NOMO-1 (cell line): ENCODE measurements around the gene CLCNKA.
"Not testable (repeated sequence)": the region's sequence is repeated elsewhere in the genome, so short reads cannot be mapped to it uniquely, and the experiment has no call there.

ENCODE experiments used
- DNase-seq, 2 experiments: peaks; one replicate each; lab custom pipeline; 2025; ENCODE audit not compliant: unreplicated experiment in 2 of 2; lab: John Stamatoyannopoulos, UW

The CLCNKA gene

DNA sequence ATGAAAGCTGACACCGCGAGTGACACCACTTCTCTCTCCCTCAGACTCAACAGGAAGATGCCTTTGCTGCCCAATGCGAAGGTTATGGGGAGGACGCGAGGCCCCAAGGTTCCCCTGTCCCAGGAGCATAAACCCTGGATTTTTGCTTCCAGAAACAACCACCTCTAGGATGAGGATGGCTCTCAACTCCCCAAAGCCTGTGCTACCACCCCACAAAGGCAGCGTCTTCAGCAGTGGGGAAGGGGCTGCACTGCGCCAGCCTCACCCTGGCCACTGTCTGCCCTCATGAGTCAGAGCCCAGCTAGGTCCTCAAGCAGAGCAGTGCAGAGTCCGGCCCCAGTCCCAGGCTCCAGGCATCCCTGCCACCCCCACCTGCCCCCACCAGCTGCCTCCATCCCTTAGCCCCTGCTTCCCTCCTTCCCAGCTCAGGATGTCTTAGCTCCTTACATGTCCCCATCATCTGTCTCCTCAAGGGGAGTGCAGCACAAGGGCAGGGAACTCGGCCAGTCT, 24.7 kb upstream of the CLCNKA start:
- DNase-seq, result no peak

DNA sequence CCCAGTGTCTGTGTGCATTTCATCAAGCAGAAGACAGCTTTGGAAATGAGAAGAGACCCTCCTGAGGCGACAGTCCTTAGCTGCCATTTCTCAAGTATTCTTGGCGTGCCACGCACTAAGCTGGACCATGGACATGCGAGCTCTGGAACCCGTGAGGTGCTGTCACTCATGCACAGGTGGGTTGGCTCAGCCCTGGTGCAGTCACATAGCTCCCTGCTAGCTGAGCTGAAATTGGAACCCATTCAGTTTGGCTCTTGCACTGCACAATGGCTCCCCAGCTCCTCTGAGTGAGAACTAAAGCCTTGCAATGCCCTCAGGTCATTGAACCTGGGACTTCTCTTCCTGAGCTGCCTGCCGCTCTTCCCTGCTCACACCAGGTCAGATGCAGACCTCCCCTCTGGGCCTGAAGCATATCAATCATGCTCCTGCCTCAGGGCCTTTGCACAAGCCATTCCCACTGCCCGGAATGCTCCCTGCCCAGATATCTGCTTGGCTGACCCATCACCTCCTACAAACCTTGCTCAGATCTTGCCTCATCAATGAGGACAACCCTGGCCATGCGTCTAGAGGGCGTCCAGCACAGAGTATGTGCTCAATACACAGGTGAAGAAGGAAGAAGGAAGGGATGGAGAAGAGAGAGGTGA, 24.1 kb upstream of the CLCNKA start:
- DNase-seq, result no peak

DNA sequence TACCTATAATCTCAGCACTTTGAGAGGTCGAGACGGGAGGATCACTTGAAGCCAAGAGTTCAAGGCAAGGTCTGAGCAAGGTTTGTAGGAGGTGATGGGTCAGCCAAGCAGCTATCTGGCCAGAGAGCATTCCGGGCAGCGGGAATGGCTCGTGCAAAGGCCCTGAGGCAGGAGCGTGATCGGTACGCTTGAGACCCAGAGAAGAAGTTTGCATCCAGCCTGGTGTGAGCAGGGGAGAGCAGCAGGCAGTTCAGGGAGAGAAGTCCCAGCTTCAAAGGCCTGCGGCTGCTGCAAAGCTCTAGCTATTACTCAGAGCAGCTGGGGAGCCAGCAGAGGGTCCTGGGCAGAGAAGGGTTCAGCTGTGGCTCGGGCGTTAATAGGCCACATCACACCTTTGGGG, 22.9 kb upstream of the CLCNKA start:
- DNase-seq, result no peak

DNA sequence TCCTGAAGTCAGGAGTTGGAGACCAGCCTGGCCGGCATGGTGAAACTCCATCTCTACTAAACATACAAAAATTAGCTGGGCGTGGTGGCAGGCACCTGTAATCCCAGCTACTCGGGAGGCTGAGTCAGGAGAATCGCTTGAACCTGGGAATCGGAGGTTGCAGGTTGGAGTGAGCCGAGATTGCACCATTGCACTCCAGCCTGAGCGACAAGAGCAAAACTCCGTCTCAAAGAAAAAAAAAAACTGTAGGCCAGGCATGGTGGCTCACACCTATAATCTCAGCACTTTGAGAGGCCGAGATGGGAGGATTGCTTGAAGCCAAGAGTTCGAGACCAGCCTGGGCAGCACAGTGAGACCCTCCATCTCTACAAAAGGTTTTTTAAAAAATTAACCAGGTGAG, 20.6 kb upstream of the CLCNKA start:
- not testable (repeated sequence) for DNase-seq

DNA sequence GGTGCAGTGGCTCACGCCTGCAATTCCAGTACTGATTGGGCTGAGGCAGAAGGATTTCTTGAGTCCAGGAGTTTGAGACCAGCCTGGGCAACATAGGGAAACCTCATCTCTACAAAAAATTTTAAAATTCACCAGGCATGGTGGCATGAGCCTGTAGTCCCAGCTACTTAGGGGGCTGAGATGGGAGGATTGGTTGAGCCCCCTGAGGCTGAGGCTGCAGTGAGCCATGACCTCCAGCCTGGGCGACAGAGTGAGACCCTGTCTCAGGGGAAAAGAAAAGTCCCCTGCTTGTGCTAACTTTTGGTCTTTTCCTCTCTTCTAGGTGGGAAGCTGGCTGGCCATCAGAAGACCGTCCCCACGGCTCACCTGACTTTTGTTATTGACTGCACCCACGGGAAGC, 16.2 kb upstream of the CLCNKA start:
- no peak for DNase-seq

DNA sequence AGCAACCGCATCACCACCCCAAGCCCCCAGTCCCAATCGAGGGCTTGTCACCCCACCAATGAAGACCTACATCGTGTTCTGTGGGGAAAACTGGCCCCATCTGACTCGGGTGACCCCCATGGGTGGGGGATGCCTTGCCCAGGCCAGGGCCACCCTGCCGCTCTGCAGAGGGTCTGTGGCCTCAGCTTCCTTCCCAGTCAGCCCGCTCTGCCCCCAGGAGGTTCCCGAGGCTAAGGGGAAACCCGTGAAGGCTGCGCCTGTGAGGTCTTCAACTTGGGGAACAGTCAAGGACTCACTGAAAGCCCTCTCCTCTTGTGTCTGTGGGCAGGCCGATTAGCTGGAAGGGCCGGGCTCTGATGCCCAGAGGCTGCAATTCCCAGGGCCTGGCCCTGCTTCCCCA, 15.8 kb upstream of the CLCNKA start:
- no peak for DNase-seq

DNA sequence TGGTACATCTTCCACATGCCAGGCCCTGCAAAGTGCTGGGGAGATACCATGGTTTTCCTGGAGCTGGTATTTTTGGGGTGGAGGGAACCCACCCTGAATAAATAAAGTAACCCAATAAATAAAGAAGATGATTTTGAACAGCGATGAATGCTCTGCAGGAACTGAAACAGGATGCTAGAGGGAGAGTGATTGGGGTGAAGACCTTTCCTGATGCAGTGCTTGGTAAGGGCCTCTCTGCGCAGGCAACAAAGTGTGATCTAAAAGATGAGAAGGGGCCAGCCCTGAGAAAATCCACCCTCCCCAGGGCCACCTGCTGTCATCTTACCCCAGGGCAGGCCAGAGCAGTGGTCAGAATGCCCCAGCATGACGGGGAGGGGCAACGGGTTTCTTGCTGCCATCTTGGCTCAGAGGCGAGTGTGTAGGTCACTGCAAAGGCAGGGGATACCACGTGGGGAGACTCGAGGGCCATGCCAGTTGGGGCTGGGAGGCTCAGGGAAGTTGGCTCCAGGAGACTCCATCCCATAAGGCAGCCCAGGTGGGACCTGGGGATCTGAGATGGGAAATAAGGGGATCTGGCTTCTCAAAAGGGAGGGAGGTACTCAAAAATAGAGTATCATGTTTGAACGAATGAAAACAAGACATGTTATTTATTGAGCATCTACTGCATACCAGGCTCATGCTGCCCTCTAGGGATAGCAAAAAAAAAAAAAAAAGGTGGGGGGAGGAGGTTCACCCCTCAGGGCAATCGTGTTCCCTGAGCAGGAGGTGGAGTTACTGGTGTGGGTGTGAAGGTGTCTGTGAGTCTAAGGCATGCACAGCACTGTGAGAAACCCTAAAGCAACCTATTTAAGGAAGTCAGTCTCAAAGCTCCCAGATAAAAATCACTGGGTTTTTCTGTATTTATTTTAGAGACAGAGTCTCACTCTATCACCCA, 15.0 kb upstream of the CLCNKA start:
- no peak for DNase-seq

DNA sequence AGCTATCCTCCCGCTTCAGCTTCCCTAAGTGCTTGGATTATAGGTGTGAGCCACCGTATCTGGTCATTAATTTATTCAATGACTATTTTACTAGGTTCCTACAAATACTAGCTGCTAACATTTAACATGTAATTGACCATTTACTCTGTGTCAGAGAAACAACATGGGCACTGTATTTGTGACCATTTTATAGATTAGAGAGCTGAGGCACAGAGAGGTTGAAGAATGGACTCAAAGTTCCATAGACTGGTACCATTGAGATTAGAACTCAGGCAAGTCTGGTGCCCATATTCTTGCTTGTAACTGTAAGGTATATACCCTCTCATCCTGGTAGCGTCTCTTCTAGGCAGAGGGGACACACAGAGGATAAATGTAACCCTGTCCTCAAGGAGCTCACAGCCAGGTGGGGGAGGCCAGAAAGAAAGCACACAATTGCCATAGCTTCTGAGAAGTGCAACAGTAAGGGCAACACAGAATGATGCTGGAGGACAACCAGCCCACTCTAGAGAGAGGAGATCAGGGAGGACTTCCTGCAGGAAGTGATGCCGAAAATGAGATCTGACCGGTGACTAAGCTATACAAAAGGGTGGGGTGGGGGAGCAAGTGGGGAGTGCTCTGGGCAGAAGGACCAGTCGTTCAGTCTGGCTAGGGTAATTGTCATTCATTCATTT, 14.0 kb upstream of the CLCNKA start:
- no peak for DNase-seq

DNA sequence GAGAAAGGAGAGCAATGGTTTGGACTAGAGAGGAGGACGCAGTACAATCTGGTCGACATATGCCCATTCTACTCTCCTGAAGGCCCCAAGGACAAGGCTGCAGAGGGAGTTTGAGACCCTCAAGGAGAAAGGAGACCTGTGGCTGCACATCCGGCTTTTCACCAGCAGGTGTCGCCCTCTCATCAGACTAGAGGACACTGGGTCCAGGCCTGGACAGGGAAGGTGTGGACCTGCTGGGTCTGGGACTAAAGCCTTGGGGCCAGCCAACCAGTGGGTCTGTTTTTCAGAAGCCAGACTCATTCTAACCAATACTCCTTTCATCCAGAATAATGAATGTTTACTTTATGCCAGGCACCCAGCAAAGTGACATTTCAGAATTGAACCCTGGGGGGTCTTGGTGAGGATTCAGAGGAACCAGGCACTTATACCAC, 12.8 kb upstream of the CLCNKA start:
- DNase-seq, result peak in 1 of 2 experiments; percentile 39

DNA sequence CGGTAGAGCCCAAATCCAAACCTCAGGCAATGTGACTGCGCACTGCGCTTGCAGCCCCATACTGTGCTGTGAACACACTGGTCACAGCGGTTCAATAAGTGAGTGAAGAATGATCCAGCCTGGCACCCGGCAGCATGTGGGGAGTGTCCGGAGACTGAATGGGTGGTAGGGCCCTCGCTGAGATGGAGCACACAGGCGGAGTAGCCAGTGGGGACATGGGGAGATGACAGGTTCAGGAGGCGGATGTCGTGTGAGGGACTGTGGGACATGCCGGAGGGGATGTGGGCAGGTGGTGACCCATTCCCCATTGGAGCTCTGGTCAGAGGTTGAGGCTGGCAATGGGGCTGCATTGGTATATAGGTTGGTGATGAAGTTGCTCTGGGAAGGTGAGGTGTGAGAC, 12.2 kb upstream of the CLCNKA start:
- DNase-seq, result no peak

DNA sequence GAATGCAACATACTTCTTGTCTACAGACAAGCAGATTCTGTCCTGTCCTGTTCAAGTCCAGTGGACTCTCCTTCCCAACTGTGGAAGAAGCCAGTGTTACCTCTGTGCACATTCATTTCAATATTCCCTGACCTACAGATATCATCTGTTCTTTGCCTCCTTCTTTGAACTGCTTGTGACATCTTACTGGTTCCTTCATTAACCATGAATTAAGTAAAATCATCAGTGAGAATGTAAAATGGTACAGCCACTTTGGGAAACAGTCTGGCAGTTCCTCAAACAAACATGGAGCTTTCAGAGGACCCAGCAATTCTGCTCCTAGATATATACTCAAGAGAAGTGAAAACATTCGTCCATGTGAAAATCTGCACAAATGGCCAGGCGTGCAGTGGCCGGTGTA, 11.0 kb upstream of the CLCNKA start:
- no peak for DNase-seq

DNA sequence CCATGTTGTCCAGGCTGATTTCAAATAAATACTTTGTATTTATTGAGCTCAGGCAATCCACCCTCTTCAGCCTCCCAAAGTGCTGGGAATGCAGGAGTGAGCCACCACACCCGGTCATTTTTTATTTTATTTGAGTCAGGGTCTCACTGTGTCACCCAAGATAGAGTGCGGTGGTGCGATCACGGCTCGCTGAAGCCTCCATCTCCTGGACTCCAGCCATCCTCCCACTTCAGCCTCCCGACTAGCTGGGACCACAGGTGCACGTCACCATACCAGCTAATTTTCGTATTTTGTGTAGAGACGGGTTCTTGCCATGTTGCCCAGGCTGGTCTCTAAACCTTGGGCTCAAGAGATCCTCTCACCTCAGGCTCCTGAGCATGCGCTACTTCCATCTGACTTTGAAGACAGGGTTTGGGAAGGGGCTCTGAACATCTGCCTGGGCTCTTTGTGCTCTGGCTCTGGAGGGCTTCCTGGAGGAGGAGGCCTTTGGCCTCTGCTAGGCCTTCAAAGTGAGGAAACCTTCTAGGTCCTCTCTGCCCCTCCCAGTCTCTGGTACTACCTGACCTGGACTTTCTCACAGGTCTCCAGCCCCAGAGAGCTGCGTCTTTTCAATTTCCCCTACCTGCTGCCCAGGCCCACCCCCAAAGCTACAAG, 9.8 kb upstream of the CLCNKA start:
- no peak for DNase-seq

DNA sequence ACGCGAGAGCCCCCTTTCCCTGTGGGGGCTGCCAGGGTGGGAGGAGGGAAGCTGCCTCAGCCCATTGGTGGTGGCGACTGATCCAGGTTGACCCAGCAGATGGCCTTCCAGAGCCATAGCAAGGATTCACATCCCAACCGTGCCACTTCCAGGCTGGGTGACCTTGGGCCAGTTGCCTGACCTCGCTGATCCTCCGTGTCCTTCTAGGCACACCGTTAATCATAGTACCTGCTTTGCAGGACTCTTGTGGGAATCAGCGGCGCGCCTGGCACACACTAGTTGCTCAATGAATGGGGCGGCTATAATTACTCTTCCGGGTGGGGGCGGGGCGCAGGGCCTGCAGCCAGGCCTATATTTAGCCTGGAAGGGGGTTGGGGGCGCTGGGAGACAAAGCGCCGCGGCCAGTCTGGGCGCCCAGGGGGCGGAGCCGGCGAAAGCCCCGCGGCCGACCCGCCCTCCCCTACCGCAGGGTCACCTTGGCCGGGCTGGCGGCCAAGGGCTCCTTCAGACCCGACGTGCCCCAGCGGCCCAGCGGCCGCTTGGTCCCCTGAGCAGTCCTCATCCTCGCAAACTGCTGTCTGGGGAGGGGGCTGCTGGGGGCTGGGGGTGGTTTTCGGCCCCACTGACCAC, 9.1 kb upstream of the CLCNKA start:
- DNase-seq, result peak; percentile 66 to 85

DNA sequence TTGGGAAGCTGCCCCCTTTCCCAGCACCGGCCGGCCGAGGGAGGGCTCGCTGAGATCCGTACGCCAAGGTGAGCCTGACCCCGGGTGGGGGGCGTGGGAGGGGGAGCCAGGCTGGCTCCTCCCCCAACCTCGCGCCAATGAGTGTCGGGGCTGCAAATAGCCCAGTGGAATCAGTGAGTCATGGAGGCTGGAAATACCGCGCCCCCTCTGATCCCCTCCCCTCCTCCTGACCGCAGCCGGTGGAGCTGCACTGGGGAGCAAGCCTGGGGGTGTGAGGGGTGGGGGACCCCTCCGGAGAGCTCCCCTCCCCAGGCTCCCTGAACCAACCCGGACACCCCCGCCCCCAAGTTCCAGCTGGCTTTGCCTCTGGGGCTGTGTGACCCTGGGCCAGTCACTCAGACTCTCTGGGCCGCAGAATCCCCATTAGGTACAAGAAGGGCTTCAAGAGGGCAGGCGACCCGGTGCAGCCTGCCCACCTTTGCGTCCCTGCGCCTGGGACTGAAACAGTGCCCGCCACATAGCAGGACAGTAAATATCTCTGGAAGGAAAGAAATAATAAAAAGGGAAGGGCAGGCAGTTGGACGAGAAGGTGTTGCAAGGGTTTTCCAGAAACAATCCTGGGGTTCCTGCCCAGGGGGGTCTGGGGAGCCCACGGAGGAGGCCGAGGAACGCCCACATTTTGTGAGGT, 8.5 kb upstream of the CLCNKA start:
- DNase-seq, result peak; percentile 64 to 75

DNA sequence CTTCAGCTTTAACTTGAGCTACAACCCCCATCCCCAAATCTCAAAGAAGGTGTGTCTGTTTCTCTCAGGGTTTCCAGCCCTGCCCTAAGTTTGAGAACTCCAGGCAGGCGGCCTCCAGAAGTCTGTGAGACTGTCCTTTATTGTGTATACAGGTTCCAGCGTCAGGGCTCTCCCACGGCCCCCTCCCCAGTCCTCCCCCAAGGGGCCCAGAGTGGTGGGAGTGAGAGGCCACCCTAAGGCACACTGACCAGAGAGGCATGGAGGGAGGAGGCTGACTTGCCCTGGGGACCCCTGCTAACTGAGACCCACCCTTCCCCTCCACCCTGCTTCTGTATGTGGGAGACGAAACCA, 8.0 kb upstream of the CLCNKA start:
- DNase-seq, result no peak

DNA sequence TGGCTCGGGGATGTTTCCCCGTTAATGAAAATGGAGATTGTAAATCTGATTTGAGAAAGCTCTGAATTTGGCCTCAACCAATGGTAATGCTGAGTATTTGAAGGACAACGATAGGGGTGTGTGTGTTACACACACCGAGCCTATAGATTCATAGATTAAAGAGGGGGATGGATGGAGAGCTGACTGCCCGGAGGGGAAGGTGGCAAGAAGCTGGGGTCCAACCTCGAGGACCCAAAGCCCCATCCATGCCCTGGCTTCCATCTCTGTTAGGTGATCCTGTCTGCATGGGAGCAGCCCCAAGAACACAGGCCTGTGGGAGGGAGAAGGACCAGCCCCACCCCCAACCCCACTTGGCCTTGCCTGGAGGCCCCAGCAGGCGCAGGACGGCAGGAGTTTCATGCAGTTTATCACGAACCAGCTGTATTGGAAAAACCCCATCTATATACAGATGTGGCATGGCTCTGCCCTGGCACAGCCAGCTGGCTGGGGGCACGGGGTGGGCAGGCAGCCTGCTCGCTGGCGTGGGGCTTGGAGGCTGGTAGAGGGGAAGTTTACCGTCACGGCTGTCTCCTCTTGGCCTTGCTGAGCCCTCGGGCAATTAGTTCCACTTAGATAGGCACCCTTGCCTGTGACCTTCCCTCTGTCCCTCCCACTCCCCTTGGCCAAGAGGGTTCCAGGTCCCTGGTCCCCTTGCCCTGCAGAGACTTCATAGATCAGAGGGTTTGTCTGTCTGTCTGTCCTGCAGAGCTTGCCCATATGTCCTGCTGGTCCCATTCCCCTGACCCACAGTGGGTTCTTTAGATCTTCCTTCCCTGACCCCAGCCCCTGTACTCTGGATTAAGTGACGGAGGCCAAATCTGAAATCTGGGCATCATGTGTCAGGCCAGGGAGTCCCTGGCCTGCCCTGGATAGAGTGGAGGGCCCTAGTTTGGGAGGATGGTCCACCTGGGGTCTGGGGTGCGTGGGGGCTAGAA, 7.0 kb upstream of the CLCNKA start:
- DNase-seq, result peak in 1 of 2 experiments; percentile 15

DNA sequence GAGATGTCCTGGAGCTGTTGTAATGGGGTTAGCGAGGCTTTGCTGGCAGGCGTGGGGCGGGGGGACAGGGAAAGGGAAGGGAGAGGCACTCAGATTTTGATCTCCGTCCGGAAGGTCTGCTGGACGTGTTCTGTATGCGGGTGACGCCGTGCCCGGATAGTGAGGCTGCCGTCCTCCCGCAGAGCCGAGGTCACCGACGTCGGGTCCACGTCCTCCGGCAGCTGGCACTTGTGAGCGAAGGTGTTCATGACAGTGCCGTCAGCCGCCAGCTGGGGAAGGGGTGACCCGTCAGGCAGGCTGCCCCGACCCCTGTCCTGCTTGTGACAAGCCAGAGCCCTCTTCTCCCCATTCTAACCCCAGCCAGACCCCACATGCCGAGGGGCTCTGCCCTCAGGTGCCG, 6.3 kb upstream of the CLCNKA start:
- no peak for DNase-seq

DNA sequence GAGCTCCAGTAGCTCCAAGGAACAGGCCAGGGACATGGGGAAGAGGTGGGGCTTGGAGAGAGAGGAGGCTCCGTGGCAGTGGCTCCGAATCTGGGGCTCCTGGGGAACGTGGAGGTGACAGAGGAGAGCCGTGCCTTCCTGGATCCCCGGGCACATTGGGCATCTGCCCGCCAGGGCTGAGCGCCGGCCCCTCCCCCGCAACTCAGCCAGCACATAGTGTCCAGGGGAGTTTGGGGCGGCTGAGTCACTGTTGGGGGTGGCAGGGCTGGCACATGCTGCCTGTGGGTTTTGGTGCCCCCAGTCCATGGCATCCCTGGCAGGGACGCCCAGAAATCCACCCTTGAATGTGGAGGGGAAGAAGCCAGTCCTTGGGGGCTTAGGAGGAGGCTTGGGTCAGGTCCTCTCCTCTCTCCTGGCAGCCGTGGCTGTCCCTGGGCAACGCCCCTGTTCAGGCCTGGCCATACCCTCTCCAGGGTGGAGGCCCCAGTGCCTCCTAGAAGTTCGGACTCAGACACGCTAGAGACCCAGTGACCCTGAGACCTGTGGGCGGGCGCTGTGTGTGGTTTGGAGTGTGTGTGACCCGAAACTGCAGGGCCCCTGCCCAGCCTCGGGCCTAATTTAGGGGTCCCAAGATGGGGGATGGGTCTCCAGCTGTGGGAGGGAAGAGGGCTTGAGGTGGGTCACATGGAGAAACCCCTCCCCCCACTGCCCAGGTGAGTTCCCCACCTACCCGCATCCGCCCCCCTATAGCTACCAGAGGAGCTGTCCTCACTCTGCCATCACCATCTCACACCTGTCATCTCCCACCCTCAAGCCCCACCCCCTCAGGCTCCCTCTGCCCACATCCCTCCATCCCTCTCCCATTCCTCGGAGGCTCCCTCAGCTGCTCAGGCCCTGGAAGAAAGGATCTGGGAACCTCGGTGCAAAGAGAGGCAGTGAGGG, 5.6 kb upstream of the CLCNKA start:
- DNase-seq, result no peak
